ENCODE results near the gene SPSB1.

DNA sequence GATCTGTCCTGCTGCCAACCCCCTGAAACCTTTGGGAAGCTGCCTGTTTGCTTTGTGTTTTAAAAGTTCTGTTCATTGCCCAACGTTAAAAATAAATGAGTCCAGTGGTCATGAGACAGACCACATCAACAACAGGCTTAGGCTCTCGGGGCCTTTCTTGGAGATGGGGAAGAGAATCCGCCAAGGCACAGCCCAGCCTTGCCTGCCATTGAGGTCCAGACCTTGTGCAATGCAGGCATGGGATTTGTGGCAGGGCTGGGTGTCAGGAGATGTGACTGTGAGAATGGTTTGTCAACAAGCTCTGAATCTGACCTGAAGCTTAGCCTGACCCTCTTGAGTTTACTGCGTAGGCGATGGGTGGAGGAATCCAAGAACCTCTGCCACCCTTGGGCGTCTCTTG lies 4.2 kb downstream of the SPSB1 start:
- TF ChIP-seq EP300 (IDR thresholded peaks at IDR 0.05) (no peak), POLR2A (IDR thresholded peaks at IDR 0.05) (no peak)
- TF ChIP-seq, protein P1, sequence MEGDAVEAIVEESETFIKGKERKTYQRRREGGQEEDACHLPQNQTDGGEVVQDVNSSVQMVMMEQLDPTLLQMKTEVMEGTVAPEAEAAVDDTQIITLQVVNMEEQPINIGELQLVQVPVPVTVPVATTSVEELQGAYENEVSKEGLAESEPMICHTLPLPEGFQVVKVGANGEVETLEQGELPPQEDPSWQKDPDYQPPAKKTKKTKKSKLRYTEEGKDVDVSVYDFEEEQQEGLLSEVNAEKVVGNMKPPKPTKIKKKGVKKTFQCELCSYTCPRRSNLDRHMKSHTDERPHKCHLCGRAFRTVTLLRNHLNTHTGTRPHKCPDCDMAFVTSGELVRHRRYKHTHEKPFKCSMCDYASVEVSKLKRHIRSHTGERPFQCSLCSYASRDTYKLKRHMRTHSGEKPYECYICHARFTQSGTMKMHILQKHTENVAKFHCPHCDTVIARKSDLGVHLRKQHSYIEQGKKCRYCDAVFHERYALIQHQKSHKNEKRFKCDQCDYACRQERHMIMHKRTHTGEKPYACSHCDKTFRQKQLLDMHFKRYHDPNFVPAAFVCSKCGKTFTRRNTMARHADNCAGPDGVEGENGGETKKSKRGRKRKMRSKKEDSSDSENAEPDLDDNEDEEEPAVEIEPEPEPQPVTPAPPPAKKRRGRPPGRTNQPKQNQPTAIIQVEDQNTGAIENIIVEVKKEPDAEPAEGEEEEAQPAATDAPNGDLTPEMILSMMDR (IDR thresholded peaks at IDR 0.05) = no peak
